Hematopoietic multipotent progenitor cell treated with erythropoietin and hydrocortisone succinate and interleukin-3 and kit ligand, for 15 days (in vitro differentiated cells): ENCODE results near the gene ZNF831.

Experiments used
- DNase-seq: peaks from one replicate; pipeline ENCODE4 v3.0.0-alpha.2; 2015; ENCODE audit warnings: low spot score

Gene ZNF831

DNA sequence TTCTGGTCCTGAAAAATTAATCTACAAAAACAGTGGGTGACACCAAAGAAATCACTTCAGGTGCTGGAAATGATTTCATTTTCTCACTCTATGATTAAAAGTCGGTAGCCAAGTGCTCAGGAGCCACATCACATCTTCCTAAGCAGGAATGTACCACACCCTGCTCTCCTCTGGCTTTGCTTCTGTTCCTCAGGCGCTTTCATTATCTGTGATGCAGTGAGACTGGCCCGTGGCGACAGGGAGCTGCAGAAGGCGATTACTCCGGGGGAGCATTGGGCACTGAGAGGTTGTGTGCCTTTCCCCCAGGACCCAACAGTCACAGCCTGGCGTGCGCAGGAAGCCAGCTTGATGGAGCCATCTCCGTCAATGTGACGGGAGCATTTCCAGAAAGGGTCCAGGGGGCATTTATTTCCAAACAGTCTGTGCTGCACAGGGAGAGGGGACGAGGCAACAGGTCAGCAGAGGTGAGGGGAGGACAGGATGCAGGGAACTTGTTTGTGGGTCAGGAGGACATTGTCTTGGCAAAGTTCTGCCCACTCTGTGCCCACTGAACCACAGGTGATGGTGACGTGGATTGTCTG, 5.6 kb upstream of the ZNF831 start:
- no peak for DNase-seq

DNA sequence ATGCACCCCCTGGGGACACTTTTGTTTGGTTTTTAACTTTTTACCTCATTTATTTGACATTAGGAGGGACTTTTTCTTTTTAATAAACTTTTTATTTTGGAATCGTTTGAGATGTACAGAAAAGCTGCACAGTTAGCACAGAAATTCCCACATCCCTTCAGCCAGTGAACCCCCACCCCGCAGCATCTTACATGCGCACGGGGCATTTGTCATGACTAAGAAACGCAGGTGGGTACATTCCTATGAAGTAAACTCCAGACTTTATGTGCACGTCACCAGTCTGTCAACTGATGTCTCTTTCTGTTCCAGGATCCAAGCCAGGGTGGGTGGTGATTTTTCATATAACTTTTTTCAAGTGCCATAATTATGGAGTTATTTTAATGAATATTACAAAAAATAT, 4.9 kb upstream of the ZNF831 start:
- no peak for DNase-seq

DNA sequence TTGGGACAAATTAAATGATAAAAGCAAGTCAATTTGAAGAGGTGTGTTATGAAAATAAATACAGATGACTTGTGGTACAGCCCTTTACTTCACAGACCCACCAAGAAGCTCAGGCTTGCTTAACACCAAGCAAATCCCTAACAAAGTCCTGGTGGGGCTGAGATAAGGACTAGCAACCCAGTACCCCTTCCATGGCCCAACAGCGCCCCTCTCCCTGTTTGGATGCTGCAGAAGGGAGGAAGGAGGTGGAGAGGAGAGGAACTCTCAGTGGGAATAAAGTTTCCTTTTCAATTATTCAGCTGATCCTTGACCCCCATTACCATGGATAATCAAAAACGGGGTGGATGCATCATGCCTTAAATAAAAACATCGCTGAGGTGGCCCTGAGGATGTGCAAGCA, 4.5 kb upstream of the ZNF831 start:
- DNase-seq, result no peak

DNA sequence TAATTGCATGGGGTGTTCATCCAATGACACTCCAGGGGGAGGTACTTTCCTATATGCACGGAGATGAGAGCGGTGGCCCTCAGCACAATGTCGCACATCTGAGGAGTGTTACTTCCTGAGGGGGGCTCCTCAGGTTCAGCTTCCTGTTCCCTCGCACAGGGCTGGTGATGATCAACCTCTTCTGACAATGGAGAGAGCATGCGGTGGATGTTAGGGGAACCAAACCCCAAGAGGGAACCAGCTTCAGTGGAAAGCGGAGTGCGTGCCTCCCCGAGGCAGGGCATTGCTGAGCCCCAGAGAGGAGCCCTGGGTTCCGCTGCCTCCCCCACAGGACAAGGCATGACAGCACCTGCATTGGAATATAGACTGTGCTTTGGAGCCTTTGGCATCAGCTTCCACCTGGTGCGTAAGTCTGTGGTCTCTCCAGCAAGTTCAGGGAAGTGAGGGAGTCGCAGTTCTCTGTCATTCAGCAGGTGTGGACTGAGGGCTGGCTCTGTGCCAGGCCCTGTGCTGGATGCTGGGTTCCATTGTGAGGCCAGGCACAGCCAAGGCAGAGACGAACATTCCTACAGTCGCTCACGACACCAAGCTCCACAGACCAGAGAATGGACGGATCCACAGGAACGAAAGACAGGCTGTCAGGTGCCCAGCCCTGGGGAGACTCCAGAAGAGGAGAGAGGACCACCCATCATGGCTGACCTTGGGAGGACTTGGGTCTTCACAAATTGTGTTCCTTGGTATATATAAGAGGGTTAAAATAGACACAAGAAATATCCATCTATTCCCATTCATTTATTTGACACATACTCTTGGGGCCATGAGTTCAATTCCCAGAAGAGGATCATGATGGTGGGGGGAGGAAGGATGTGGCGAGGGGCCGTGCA, 3.9 kb upstream of the ZNF831 start:
- DNase-seq, result no peak

DNA sequence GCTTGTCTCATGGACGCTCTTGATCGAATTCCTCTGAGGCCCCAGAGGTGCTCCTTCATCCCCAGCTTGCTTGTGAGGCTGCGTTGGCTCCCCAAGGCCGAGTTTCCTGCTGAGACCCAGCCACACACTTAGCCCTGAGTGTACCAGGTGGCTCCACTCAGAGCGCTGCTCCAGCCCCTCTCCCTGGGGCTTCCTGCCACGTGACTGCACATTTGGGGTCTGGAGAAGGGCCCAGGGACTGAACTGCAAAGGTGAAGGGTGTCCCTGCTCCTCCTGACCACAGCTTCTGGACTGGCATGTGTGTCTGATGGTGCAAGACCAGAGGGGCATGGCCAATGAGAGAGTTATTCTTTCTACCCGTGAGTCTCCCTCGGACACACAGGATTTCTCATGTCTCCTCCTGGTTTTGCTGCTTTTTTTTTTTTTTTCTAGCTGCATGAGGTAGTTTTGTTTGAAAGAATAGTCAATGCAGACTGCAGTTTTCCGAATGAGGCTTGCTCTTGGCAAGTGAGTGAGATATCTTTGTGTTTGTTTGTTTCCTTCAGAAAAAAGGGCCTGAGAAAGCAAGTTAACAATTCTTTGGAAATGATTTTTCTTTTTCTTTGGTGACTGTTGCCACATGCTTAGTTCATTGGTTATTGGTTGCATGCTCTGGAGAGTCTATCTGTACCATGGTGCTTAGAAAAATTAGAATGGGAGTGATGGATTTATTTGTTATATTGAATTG, 3.1 kb upstream of the ZNF831 start:
- no peak for DNase-seq

DNA sequence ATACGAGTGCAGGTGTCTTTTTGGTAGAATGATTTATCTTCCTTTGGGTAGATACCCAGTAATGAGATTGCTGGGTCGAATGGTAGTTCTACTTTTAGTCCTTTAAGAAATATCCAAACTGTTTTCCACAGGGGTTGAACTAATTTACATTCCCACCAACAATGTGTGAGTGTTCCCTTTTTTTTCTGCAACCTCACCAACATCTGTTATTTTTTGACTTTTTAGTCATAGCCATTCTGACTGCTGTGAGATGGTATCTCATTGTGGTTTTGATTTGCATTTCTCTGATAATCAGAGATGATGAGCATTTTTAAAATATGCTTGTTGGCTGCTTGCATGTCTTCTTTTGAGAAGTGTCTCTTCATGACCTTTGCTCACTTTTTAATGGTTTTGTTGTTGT, 1.9 kb upstream of the ZNF831 start:
- no peak for DNase-seq

DNA sequence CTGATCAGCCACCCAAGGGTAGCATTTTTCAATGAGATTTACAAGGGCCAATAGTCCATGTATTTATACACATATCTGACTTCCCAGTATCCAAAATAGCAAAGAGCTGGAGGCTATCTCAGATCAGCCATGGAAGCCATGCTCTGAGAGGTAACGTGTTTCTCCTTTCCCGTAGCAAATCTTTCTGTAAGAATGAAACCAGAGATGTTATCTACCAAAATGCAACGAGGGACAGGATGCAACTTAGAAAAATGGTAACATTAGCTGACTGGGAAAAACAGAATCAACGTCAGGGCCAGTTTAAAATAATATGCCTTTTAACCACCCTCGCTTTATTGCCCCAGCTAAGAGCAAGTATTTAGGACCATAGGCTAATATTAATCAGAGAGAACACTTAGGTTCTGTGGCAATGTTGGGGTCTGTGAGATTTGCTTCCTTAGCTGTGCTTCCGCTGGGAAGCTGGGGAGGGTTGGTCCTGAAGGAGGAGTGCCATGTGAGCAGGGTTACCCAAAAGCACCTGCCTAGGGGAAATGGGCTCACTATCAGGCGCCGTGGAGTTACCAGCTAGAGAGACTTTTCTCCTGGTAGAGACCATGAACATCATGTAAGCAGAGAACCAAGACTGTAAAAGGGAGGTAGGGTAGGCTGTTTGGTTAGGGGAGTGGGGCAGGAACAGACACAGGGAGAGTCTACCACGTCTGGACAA, 1.2 kb downstream of the ZNF831 start:
- no peak for DNase-seq

DNA sequence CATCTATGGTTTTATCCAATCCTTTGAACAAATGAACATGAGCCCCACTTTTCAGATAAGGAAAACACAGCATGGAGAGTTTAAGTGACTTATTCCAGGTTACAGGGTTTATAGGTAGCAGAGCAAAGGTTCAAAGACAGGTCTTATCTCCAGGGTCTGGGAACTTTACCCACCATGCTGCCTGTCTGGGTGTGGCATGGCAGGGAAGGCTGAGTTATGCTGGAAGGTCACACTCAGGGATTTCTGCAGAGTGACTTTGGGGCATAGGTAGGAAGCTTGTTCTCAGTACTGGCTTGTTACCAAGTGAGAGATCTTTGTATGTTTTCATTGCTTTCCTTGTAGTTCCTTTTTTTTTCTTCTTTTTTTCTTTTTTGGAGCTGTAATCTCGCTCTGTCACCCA, 1.8 kb downstream of the ZNF831 start:
- DNase-seq, result no peak

DNA sequence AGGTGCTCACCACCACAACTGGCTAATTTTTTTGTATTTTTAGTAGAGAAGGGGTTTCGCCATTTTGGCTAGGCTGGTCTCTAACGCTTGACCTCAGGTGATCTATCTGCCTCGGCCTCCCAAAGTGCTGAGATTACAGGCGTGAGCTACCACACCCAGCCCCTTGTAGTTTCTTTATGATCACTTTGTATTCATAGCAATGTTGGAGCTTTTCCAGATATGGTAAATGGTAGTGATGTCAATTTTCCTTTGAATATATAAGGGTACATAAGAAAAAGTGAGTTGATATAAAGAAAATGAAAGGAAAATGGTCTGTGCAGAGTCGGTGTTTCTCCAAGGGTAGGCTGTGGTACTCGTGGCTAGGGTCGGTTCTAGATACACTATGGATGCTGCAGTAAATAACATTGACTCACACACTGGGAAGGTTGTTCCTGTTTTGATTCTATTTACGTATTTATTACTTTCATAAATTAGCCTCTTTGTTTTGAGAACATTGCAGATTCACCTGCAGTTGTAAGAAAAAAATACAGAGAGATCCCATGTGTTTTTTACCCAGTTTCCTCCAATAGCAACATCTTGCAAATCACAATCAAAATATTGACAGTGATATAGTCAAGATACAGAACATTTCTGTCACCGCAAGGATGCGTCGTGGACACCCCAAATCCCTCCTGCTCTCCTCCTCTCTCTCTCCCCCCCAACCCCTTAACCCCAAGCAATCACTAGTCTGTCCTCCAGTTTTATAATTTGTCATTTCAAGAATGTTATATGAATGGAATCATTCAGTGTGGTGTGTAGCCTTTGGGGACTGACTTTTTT, 2.5 kb downstream of the ZNF831 start:
- no peak for DNase-seq

DNA sequence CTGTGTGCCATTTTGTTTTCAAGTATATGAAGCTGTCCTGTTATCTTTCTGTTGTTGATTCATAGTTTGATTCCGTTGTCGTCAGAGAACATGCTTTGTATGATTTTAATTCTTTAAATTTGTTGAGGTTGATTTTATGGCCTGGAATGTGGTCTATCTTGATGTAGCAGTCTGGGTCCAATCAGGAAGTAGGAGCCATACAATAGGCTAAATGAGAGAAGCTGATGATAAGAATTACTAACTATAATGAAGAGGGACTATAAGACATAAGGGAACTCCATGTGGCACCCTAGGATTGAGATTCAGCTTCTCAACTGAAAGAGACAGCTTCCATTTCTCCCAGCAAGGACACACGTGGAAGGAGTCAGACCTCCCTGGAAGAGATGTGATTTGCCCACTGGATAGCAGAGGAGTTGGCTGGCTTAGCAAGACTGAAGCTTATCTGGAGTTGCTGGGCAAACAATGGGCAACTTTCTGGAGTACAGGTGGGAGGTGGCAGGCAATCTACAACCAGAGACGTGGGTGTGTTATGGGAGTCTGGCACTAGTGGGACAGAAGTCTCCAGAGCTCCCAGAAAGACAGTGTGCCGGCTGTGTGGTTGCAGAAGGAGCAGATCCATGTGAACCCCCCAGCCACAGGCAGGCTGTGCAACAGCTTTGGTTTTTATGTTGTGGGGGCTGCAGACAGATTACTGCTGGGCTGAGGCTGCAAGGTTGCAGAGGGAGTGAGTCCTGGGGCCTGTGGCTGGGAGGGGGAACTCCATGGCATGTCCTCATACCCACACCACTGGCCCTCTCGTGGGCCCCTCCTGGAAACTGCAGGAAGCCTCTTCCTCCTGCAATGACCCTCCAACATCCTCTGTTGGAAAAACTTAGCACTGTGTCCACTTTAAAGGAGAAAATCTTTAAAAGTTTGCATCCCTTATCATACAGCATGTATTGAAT, 7.1 kb downstream of the ZNF831 start:
- no peak for DNase-seq

DNA sequence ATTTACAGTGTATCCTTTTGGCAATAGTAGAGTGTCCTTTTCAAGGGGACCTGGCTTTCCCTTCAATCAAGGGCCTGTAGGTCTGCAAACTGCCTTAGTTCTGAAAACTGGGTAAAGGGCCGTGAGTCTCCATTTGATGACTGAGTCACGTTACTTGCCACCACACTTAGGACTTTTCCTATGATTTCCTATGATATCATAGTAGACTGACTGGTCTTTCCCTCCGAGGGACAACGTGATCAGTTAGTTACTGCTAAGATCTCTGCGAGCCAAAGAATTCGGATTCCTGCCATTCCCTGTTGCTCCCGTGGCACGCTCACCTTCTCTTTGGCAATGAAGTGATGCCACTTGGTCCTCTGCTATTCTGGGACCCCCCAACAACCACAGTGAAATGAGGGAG, 8.4 kb downstream of the ZNF831 start:
- no peak for DNase-seq

DNA sequence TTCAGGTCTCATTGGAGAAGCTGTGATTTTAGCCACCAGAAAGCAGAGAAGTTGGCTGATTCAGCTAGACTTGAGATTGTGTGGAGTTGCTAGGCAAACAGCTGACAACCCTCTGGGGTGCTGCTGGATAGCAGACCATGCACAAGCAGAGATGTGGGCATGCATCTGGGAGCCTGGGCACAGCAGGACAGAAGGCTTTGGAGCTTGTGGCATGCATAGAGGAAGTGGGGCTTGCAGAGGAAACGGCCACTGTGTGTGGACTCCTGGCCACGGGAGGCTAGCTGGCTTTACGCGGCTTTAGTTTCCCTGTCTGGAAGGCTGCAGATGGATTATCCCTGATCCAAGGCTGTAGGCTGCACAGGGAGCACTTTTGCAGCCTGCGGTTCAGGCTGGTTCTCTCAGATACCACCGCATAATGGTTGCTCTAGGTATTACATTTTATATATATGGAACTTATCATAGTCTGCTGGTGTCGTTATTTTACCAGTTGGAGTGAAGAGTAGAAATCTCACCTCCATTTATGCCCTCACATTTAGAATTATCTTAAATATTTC, 10.4 kb downstream of the ZNF831 start:
- no peak for DNase-seq

DNA sequence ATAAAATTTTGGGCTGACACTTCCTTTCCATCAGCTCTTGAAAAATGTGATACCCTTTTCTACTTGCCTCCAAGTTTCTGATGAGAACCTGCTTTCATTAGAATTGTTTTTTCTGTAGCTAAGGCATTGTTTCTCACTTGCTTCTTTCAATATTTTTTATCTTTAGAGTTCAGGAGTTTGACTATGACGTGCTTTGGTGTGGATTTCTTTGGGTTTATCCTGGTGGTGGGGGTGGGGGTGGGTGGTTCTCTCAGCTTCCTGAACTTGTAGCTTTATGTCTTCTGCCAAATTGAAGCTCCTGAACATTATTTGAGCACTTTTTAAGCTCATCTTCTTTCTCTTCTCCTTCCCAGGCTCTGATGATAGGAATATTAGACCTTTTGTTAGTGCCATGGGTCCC, 11.4 kb downstream of the ZNF831 start:
- DNase-seq, result no peak

DNA sequence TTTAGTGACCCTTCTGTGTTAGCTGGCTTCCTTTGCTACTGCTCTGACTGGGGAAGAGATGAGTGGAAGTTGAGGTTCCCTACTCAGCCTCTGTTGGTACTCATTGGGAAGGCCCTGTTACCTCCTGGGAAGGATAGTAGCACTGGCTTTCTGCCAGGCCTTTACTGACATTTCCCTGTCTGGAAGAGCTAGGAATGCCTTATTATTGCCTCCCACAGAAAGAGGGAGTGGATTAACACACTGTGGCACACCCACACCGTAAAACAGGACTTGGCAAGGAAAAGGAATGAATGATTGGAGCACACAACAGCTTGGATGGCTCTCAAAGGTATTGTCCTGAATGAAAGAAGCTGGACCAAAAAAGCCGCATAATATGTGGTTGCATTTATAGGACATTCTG, 12.2 kb downstream of the ZNF831 start:
- DNase-seq, result no peak

DNA sequence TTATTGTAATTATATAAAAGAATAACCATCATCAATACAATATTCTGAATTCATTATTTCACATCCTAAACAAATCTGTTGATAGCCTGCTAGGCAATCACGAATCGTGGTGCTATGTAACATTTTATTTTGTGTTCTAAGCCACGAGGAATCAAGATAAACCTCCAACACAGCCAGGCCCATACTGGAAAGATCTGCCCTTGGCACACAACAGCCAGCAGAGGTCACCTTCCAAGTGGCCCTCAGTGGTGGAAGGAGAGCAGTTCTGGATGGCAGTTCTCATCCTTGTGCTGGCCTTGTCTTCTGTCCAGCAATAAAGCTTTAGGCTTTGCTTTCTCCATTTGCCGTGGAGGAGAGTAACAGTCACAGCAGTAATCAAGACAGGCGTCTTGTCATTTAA, 13.2 kb downstream of the ZNF831 start:
- DNase-seq, result no peak

DNA sequence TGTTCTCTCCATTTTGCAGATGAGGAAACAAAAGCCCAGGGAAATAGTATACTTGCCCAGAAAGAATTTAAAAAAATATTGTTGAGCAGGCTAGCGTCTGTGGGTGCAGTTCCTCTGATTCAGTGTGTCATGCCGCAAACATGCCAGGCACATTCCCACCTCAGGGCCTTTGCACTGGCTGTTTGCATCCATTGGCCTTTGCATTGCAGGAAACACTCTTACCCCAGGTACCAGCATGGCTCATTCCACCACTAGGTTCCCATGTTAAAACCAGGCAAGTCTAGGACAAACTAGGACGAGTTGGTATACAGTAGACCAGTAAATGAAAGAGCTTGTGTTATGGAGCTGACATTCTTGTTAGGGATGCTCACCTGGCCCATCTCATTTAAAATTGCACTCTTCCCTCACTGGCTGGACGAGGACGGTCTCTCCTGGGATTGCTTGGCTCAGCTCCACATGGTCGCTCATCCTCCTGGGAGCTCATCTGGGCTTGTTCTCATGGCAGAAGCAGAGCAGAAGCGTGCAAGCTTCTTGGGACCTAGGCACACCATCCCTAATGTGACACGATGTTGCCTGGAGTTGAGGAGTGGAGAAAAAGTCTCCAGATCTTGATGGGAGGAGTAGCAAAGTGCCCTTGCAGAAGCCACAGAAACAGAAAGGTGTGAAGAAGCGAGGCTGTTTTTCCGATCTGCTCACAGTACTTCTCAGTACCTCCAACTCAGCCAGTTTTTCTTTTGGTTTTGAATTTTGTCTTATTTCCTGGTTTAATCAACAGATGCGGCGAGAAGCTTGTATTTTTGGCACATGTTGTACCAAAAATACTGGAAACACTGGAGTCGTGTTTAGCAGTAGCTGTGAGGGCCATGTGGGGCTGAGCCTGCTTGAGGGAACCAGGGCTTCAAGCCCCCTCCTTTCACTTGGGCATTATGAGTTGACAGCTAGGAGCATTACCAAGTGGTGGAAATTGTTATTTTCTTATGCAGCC, 13.9 kb downstream of the ZNF831 start:
- no peak for DNase-seq

DNA sequence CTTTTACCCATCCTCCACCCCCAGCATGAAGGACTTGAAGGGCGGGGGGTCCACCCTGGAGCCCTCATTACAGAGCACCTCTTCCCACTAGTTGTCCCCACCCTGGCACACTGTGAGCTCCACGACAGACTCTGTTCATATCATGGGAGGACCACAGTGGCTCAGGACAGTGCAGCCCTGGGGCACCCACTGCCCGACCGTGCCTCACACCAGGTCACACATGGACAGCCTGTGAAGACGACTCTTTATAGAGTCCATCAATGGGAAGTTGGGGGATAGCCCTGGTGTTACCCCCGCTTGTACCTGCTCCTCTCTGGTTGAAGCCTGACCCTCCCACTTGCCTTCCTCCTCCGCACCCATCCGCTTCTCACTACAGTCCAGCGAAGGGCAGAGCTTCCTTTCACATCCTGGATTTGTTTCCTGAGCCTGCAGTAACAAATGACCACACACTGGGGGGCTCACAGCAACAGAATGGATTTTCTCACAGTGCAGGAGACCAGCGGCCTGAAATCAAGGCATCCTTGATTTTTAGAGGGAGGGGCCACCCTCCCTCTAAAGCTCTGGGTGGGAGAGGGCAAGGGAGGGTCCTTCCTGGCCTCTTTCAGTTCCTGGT, 15.5 kb downstream of the ZNF831 start:
- no peak for DNase-seq

DNA sequence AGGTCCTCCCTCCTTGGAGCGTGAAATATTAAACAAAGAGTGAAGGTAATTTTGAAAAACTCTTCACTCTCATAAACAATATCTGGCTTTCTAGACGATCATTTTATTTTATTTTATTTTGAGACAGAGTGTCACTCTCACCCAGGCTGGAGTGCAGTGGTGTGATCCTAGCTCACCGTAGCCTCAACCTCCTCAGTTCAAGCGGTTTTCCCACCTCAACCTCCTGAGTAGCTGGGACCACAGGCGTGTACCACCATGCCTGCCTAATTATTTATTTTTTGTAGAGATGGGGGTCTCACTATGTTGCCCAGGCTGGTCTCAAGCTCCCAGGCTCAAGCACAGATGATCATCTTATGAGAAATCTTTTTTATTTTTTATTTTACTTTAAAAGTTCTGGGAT, 16.4 kb downstream of the ZNF831 start:
- no peak for DNase-seq

DNA sequence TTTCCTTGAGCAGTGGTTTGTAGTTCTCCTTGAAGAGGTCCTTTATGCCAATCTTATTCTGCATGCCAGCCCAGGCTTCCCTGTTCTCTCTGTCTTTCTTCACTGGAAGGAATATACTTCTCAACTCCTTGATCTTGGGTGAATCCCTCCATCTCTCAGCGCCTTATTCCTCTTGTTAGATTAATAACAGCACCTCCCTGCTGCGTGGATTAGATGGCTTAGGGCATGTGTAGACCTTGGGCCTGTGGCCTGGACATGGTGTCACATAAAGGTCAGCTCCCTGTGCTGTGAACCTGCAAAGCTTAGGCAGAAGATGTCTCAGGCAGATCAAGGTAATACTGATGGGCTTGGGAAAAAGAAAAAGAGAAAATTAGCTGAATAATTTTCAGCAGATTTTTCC, 18.3 kb downstream of the ZNF831 start:
- DNase-seq, result no peak
